ENCODE data around the gene HMX1.

The HMX1 gene

GRCh38 chr4:8909548-8909947 lies 37.9 kb upstream of the HMX1 start:
- DNase-seq, result no peak

- no peak for DNase-seq
Measured at GRCh38 chr4:8908206-8908893, 36.7 kb upstream of the HMX1 start.

GRCh38 chr4:8907596-8908205 lies 36.1 kb upstream of the HMX1 start:
- no peak for DNase-seq

- DNase-seq, result no peak
Measured at GRCh38 chr4:8906991-8907595, 35.5 kb upstream of the HMX1 start.

DNA sequence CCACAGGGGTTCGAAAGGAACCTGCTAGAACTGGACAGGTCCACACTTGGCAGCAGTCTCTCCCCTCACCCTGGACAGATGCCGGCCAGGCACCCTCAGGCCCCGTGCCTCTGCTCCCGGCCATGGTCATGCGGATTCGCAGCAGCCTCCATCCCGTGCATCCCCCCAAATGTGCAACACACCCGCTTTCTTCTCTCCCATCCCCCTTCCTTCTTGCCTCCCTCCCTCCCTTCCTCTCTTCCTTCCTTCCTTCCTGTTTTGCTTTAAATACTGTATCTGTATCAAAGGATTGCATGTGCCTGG lies 35.0 kb upstream of the HMX1 start:
- DNase-seq, result no peak

DNA sequence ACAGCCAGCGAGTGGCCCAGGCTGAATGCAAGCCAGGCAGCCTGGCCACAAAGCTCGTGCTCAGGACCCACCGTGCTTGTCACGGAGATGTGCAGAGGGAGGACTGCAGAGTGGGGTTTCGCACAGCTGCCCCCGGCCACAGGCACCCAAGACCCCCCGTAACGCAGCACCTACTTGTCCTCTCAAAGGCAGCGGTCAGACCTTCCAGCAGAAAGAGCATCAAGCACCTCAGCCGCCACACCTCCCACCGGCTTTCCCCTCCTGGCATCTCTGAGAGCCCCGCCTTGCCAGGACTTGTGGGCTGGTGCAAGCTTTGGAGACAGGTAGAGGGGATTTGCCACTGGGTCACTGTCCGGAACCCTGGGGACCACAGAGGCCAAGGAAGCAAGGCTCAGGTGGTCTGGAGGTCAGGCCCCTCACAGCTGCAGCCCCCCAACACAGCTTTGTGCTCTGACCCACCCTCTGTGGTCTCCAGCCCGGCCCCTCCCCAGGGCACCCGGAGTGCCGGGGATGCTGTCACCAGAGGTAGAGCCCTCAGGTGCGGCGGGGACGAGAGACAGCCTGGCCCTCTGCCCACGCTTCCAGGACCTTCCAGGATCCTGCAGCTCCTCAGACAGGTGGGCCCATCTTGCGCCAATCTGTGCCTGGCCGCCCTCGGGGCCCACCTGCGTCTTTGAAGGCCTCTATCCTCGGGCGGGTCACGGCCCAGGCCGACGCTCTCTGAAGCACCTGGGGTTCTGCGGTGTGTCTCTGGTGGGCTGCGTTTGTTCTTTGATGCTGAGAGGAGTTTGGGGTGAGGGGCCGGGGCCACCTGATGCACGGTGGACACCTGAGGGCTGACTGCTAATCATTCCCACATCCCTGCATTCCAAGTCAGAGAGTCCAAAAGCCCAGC lies 34.4 kb upstream of the HMX1 start:
- DNase-seq, result no peak

DNA sequence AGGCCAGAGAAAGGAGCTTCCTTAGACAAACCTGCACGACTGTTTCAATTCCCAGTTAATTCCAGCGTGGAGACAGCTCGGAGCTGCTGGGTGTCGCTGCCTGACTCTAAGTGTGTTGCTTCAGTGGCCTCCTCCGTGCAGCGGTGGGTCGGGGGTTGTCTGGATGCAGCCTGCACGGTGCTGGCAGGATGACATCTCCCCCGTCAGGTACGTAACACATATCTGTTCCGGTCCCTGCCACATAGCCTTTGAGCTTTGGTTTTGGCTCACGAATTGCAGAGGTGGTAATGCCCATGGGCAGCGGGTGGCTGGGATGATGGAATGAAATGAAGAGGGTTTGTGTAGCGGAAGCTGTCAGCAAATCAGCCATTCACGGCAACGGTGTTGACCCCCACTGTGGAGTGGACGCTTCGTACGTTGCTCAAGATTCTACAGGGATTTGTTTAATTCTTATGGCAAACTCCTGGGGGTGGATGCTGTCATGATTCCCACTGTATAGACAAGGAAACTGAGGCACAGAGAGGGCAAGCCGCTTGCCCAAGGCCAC lies 33.7 kb upstream of the HMX1 start:
- no peak for DNase-seq

- DNase-seq, result no peak
Measured at GRCh38 chr4:8904666-8905065, 33.0 kb upstream of the HMX1 start.

GRCh38 chr4:8904041-8904501 lies 32.4 kb upstream of the HMX1 start:
- no peak for DNase-seq

GRCh38 chr4:8901335-8901734 lies 29.7 kb upstream of the HMX1 start:
- no peak for DNase-seq

GRCh38 chr4:8900588-8900987 lies 28.9 kb upstream of the HMX1 start:
- no peak for DNase-seq

GRCh38 chr4:8898419-8898818 lies 26.8 kb upstream of the HMX1 start:
- no peak for DNase-seq

DNA sequence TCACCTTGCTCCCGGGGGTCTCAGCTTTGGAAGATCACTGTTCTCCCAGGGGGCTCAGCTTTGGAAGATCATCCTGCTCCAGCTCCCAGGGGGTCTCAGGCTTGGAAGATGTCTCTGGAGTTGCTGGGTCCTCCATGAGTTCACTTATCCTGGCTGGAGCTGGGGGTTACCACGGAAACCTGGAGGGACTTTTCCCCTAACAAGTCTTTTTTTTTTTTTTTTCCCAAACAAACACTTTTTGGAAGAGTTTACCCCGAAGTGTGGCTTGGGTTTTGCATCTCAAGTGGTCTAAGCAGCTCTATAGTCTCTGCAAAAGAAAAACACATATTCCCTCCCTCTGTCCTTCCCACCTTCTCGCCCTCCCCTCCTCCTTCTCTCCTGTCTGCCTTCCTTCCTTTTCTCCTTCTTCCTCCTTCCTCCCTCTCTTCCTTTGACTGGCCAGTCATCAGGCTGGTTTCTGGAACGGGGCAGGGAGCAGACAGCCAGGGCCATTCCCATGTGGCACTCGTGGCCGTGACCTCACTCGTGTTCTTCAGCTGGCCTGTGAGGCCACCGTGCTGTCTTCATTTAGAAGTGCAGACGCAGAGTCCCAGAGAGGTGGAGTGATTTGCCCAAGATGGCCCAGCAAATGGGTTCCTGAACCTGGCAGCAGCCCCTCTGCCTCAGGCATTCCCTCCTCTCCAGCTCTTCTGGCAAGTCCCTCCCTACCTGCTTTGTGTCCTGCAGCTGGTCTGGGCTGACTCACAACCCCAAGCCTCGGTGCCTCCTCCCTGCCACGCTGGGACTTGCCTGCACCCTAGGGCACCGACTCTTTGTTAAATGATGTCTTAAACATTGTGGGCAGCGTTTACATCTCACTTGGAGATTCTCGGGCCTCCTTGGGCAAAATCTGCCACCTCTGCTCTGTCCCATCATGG lies 25.9 kb upstream of the HMX1 start:
- no peak for DNase-seq

DNA sequence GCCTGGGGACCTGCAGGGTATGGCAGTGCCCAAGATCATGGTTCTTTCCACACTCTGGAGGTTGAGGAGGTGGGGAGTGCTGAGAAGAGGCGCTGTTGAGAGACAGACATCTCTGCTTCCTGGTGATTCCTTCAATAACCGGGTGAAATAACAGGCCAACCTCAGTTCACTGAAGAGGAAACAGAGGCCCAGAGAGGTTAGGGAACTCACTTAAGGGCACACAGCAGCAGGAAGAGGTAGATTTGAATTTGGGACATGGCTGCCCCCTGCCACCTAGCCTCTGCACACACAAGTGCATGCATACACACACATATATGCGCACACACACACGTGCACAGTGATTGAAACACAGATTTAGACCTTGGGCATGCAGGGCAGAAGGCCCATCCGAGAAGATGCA lies 24.9 kb upstream of the HMX1 start:
- DNase-seq, result no peak

DNA sequence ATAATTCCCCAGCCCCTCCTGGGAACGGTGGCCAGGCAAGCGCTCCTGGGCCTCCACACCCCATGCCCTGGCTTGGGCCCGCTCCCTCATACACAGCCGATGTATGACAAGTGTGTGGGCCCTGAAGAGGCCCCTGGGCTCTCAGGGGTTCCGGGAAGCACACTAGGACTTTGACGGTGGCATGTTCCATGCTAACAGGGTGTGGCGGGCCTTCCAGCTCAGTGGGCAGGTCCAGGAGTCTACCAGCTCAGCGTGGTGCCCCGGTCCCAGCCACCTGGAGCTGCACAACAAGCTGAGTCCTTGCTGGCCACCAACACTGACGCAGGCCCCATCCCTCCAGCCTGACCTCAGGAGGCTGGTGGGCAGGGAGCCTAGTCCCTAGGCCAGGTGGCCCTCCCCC lies 24.4 kb upstream of the HMX1 start:
- no peak for DNase-seq

GRCh38 chr4:8895295-8895694 lies 23.7 kb upstream of the HMX1 start:
- no peak for DNase-seq

DNA sequence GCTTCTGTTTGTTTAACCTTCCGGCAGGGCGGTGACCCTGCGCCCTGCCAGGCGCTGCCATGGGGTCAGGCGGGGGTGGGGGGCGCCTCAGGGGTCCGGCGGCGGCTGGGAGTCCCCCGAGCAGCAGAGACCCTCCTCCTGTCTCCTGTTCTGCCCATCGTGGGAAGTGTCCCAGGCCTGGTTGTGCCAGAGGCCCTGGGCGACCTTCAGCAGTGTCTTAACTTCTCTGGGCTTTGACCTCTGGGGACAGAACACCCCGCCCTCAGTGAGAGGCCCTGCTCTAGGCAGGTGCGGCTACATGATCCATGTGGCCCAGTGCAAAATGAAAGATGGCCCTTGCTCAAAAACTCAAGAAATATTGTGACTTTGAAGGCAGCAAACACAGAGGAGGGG lies 22.8 kb upstream of the HMX1 start:
- no peak for DNase-seq

DNA sequence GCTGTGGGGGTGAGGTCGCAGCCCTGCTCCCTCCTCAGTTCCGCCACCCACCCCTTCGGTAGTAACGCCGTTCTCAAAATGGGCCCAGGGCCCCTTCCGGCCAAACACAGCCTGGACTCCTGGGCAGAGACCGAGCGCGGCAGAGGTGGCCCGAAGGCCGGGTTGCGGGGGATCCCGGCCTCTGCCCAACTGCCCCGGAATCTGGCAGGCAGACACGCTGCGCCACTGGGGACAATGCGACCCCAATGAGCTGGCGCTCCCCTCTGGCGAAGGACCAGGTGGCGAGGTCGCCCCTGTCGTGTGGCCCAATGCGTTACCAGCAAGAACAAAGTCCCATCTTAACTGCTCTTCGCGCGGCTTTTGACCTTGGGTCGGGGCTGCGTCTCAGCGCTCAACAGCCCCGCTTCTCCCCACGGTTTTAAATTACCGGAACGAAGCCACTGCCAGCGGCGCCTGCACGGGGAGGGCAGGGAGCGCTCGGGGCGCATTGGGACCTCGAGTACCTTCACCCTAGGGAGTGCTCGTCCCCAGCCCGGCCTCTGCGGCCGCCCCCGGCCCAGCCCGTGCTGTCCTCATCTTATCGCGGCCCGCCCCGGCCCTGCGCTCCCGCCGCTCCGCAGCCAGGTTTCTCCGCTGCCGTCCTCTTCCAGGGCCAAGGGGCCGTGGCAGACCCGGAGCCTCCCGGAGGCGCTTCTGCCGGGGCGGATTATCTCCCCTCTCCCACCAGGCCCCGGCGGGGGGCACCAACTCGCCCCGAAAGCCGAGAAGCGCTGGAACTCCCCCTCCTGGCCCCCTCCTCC lies 22.2 kb upstream of the HMX1 start:
- no peak for DNase-seq

- no peak for DNase-seq
Measured at GRCh38 chr4:8893227-8893623, 21.6 kb upstream of the HMX1 start.

GRCh38 chr4:8892556-8893226 lies 21.1 kb upstream of the HMX1 start:
- DNase-seq, result no peak

Measured in CD4-positive, alpha-beta T cell treated with Interferon alpha-2 for 1 hour (primary cell).